ENCODE measurements around the gene OSBP2. TPM values are rescaled to one million over a fixed set of nuclear protein-coding genes. Genes with fewer than 3 reads are reported as not detected.

The OSBP2 gene, protein sequence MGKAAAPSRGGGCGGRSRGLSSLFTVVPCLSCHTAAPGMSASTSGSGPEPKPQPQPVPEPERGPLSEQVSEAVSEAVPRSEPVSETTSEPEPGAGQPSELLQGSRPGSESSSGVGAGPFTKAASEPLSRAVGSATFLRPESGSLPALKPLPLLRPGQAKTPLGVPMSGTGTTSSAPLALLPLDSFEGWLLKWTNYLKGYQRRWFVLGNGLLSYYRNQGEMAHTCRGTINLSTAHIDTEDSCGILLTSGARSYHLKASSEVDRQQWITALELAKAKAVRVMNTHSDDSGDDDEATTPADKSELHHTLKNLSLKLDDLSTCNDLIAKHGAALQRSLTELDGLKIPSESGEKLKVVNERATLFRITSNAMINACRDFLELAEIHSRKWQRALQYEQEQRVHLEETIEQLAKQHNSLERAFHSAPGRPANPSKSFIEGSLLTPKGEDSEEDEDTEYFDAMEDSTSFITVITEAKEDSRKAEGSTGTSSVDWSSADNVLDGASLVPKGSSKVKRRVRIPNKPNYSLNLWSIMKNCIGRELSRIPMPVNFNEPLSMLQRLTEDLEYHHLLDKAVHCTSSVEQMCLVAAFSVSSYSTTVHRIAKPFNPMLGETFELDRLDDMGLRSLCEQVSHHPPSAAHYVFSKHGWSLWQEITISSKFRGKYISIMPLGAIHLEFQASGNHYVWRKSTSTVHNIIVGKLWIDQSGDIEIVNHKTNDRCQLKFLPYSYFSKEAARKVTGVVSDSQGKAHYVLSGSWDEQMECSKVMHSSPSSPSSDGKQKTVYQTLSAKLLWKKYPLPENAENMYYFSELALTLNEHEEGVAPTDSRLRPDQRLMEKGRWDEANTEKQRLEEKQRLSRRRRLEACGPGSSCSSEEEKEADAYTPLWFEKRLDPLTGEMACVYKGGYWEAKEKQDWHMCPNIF
- 13.0 to 15.8 TPM (median 15.8 TPM) in 3 replicates for total RNA-seq

DNA sequence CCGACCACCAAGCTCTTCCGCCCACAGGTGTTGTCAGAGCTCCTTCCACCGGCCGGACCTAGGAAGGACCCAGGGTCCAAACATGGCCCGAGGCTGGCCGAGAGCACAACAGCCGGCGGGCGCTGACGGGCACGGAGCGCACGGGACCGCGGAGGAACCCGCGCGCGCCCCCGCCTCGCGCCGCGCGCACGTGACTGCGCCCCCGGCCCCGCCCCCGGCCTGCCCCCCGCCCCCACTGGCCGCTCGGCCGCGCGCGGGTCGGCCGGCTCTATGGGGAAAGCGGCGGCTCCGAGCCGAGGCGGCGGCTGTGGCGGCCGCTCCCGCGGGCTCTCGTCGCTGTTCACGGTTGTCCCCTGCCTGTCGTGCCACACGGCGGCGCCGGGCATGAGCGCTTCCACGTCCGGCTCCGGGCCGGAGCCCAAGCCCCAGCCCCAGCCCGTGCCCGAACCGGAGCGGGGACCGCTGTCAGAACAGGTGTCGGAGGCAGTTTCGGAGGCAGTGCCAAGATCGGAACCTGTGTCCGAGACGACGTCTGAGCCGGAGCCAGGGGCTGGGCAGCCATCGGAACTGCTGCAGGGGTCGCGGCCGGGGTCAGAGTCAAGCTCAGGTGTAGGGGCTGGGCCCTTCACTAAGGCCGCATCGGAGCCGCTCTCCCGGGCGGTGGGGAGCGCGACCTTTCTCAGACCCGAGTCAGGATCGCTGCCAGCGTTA, at the start of gene OSBP2:
Gene OSBP2, plus strand, starts transcription at position 235 of the 711 bp plus-strand sequence. Its CDS starts 36 bp downstream, at position 271.
- Mint-ChIP-seq H3K27ac (peak within 1 kb of the TSS; percentile 98), H3K4me3 (peak within 1 kb of the TSS; percentile 89), H3K36me3 (no peaks in the 10 kb centered on the region), H3K4me1 (peaks cover 21% of the 10 kb centered on the region), H3K27me3 (ENCODE audit: low read depth) (peaks cover 8% of the 10 kb centered on the region), H3K9me3 (no peaks in the 10 kb centered on the region)
- TF ChIP-seq, protein P1, sequence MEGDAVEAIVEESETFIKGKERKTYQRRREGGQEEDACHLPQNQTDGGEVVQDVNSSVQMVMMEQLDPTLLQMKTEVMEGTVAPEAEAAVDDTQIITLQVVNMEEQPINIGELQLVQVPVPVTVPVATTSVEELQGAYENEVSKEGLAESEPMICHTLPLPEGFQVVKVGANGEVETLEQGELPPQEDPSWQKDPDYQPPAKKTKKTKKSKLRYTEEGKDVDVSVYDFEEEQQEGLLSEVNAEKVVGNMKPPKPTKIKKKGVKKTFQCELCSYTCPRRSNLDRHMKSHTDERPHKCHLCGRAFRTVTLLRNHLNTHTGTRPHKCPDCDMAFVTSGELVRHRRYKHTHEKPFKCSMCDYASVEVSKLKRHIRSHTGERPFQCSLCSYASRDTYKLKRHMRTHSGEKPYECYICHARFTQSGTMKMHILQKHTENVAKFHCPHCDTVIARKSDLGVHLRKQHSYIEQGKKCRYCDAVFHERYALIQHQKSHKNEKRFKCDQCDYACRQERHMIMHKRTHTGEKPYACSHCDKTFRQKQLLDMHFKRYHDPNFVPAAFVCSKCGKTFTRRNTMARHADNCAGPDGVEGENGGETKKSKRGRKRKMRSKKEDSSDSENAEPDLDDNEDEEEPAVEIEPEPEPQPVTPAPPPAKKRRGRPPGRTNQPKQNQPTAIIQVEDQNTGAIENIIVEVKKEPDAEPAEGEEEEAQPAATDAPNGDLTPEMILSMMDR (IDR thresholded peaks at IDR 0.05; ENCODE audit: unreplicated experiment) = no peak
- peak; percentile 32 to 55 for DNase-seq (ENCODE audit: low spot score in 2 of 2, unreplicated experiment in 2 of 2)

DNA sequence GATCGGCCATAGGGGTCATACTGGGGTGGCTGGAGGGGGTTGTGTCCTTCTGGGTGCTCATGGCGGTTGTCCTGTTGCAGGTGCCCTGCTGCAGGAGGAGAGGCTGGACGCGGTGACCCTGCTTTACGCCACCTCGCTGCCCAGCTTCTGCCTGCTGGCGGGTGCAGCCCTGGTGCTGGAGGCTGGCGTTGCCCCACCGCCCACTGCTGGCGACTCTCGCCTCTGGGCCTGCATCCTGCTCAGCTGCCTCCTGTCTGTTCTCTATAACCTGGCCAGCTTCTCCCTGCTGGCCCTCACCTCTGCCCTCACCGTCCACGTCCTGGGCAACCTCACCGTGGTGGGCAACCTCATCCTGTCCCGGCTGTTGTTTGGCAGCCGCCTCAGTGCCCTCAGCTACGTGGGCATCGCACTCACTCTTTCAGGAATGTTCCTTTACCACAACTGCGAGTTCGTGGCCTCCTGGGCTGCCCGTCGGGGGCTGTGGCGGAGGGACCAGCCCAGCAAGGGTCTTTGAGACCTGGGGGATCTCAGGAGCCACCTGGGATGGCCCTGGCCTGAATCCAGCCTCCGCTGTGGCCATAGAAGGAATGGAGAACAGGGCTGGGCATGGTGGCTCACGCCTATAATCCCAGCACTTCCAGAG, 48.0 kb upstream of the OSBP2 start:
- DNase-seq (ENCODE audit: low spot score in 2 of 2, unreplicated experiment in 2 of 2) = no peak
- no peak overlapping the region for H3K4me3 Mint-ChIP-seq

DNA sequence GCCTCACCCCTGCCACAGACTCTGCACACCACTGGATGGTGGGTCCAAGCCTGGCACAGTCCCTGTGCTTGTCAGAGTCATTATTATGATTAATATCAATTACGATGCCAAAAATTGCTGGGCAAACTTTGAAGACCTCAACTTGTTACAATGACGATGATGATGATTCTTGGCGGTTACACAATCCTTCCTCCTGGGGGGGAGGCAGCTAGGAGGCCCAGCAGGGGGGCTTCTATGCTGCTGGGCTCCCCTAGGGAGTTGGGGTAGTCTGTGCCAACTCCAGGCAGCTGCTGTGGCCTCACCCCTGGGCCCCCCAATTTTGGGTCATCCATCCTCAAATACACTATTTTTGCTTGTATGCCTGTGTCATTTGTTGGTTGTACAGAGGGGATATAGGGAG, 47.1 kb upstream of the OSBP2 start:
- Mint-ChIP-seq H3K27ac (no peak overlapping the region), H3K9me3 (no peaks in the 10 kb centered on the region), H3K36me3 (no peaks in the 10 kb centered on the region), H3K27me3 (ENCODE audit: low read depth) (no peaks in the 10 kb centered on the region), H3K4me3 (no peak overlapping the region), H3K4me1 (no peaks in the 10 kb centered on the region)
- TF ChIP-seq, protein P1 (IDR thresholded peaks at IDR 0.05; ENCODE audit: unreplicated experiment) = no peak
- no peak for DNase-seq (ENCODE audit: low spot score in 2 of 2, unreplicated experiment in 2 of 2)

More for the DNA sequence above, 48.0 kb upstream of the OSBP2 start:
- no peak overlapping the region for H3K27ac Mint-ChIP-seq
- no peaks in the 10 kb centered on the region for H3K4me1 Mint-ChIP-seq
- TF ChIP-seq, protein P1 (IDR thresholded peaks at IDR 0.05; ENCODE audit: unreplicated experiment) = no peak
- no peaks in the 10 kb centered on the region for H3K36me3 Mint-ChIP-seq
- H3K27me3 Mint-ChIP-seq (ENCODE audit: low read depth) = no peaks in the 10 kb centered on the region
- no peaks in the 10 kb centered on the region for H3K9me3 Mint-ChIP-seq

DNA sequence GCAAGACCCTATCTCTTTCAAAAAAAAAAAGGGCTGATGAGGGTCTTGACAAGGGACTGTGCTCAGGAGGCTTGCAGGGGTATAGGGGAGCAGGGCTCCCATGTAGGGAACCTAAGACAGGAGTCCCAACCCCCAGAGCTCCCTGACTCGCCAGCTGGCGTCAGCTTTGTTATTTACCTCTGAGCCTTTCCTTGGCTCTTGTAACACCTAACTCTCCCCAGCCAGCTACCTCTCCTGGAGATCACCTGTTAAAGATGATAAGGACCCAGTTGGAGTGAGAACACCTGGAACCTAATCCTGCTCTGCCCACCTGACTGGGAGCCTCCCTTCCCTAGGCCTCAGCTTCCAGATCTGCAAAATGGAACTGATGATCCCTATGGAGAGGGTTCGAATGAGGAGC, 45.8 kb upstream of the OSBP2 start:
- Mint-ChIP-seq H3K4me3 (no peak overlapping the region), H3K4me1 (no peaks in the 10 kb centered on the region), H3K27ac (no peak overlapping the region), H3K36me3 (no peaks in the 10 kb centered on the region), H3K9me3 (no peaks in the 10 kb centered on the region), H3K27me3 (ENCODE audit: low read depth) (no peaks in the 10 kb centered on the region)
- TF ChIP-seq, protein P1 (IDR thresholded peaks at IDR 0.05; ENCODE audit: unreplicated experiment) = no peak
- DNase-seq (ENCODE audit: low spot score in 2 of 2, unreplicated experiment in 2 of 2) = no peak
